ENCODE data around the gene CDC42BPA.

- TF ChIP-seq ELF4 (IDR thresholded peaks at IDR 0.05) (no peak), FOXK2 (IDR thresholded peaks at IDR 0.05) (no peak)
These were observed 315.1 kb downstream of the CDC42BPA start for GRCh38 chr1:227003165-227003564.
